Ishikawa (cell line): ENCODE measurements around the gene TACC2.

Experiments used
- CEBPB ChIP-seq: IDR thresholded peaks from 2 replicates; pipeline ENCODE4 v1.6.1; 2012
- CREB1 ChIP-seq: IDR thresholded peaks from 2 replicates; pipeline ENCODE4 v1.6.1; 2012; ENCODE audit warnings: low read depth
- EGR1 ChIP-seq: IDR thresholded peaks from 2 replicates; pipeline ENCODE4 v1.6.1; 2012
- EP300 ChIP-seq: IDR thresholded peaks from 2 replicates; pipeline ENCODE4 v1.6.1; 2012; ENCODE audit warnings: borderline replicate concordance
- NFIC ChIP-seq: IDR thresholded peaks from 2 replicates; pipeline ENCODE4 v1.6.1; 2012
- RAD21 ChIP-seq: IDR thresholded peaks from 2 replicates; pipeline ENCODE4 v1.6.1; 2012; ENCODE audit warnings: low read depth
- TAF1 ChIP-seq: IDR thresholded peaks from 2 replicates; pipeline ENCODE4 v1.6.1; 2012; ENCODE audit warnings: low read depth, mild to moderate bottlenecking
- TEAD4 ChIP-seq: IDR thresholded peaks from 2 replicates; pipeline ENCODE4 v1.6.1; 2012
- YY1 ChIP-seq: IDR thresholded peaks from 2 replicates; pipeline ENCODE4 v1.6.1; 2012; ENCODE audit warnings: low read depth
- ZBTB7A ChIP-seq: IDR thresholded peaks from 2 replicates; pipeline ENCODE4 v1.6.1; 2012; ENCODE audit warnings: low read depth
- TF ChIP-seq, protein P1 (sequence below): IDR thresholded peaks from 2 replicates; pipeline ENCODE4 v1.6.1; 2012
- TF ChIP-seq, protein P2 (sequence below): IDR thresholded peaks from 2 replicates; pipeline ENCODE4 v1.6.1; 2012
- TF ChIP-seq, protein P3 (sequence below): IDR thresholded peaks from 2 replicates; pipeline ENCODE4 v1.6.1; 2012; ENCODE audit warnings: low read depth, mild to moderate bottlenecking

DNA sequence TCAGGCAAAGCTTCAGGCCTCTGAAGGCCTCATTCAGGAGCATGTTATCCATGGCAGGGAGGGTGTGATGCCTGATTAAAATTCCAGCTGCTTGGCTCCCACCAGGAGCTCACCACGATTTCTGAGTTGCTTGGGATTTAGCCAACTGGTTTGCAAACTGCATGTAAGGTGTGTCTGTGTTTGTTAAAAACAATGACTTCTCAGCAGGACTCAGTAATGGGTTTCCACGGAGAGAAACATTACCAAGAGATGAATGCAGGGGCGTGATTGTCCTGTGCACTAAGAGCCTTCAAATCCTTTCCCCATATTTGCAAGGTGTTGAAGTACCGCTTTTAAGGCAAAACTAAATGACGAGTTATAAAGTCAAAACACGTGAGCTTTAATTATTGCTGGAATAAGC lies 193.3 kb downstream of the TACC2 start:
- TF ChIP-seq EP300 (peak; percentile 88), CEBPB (peak; percentile 81), RAD21 (no peak; the same call in 1 of the 2 replicates), TAF1 (no peak), EGR1 (peak; percentile 61; the same call in 1 of the 2 replicates), TEAD4 (peak; percentile 98), CREB1 (no peak), YY1 (0 out of 2 replicates have a peak, but pooled peaks have one; percentile 55), NFIC (peak; percentile 98), ZBTB7A (no peak)
- TF ChIP-seq, protein P1, sequence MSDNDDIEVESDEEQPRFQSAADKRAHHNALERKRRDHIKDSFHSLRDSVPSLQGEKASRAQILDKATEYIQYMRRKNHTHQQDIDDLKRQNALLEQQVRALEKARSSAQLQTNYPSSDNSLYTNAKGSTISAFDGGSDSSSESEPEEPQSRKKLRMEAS = peak; percentile 87
- TF ChIP-seq, protein P2, sequence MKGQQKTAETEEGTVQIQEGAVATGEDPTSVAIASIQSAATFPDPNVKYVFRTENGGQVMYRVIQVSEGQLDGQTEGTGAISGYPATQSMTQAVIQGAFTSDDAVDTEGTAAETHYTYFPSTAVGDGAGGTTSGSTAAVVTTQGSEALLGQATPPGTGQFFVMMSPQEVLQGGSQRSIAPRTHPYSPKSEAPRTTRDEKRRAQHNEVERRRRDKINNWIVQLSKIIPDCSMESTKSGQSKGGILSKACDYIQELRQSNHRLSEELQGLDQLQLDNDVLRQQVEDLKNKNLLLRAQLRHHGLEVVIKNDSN = no peak
- TF ChIP-seq, protein P3, sequence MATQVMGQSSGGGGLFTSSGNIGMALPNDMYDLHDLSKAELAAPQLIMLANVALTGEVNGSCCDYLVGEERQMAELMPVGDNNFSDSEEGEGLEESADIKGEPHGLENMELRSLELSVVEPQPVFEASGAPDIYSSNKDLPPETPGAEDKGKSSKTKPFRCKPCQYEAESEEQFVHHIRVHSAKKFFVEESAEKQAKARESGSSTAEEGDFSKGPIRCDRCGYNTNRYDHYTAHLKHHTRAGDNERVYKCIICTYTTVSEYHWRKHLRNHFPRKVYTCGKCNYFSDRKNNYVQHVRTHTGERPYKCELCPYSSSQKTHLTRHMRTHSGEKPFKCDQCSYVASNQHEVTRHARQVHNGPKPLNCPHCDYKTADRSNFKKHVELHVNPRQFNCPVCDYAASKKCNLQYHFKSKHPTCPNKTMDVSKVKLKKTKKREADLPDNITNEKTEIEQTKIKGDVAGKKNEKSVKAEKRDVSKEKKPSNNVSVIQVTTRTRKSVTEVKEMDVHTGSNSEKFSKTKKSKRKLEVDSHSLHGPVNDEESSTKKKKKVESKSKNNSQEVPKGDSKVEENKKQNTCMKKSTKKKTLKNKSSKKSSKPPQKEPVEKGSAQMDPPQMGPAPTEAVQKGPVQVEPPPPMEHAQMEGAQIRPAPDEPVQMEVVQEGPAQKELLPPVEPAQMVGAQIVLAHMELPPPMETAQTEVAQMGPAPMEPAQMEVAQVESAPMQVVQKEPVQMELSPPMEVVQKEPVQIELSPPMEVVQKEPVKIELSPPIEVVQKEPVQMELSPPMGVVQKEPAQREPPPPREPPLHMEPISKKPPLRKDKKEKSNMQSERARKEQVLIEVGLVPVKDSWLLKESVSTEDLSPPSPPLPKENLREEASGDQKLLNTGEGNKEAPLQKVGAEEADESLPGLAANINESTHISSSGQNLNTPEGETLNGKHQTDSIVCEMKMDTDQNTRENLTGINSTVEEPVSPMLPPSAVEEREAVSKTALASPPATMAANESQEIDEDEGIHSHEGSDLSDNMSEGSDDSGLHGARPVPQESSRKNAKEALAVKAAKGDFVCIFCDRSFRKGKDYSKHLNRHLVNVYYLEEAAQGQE = no peak
